ENCODE data around the gene FYN.
"Not testable (repeated sequence)": the region's sequence is repeated elsewhere in the genome, so short reads cannot be mapped to it uniquely, and the experiment has no call there.

Gene FYN

DNA sequence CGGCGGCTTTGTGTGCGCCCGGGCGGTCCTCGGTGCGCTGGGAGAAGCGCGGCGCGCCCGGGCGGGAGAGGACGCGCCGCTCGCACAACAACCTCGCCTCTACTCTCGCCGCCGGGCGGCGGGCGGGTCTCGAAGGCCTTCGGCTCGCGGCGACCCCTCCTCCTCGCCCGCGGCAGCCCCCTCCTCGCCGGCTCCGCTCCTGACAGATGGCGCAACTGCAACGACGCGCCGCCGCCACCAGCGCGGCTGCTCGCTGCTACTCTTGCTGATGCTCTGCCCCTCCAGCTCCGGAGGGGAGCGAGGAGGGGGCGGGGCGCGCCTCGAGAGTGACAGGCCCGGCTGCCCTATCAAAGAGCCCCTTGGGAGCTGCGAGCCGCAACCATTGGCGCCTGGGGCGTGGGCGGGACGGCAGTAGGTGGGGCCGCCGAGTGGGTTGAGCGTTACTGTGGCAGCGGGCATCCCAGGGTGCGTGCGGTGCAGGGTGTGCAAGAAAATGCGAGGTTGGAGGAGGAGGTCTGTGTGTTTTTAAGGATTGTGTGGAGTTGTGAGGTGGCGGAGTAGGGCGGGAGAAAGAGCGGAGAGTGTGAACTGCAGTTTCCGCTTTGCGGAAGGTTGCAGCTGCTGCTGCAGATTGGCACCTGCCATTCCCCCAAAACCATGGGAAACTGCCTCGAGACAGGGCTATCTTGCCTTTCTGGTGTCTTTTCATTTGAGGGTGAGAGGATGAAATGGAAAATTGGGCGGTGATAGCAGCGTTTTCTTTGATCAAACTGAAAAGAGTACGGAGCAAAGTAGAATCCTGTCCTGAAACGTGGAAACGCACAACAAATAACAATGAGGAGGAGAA, at the start of gene FYN:
Gene FYN, minus strand, starts transcription at position 275 of the 847 bp plus-strand sequence. CDS start 153,401 bp downstream, outside the sequence.
- DNase-seq (ENCODE audit: low read depth) = peak; percentile 74

DNA sequence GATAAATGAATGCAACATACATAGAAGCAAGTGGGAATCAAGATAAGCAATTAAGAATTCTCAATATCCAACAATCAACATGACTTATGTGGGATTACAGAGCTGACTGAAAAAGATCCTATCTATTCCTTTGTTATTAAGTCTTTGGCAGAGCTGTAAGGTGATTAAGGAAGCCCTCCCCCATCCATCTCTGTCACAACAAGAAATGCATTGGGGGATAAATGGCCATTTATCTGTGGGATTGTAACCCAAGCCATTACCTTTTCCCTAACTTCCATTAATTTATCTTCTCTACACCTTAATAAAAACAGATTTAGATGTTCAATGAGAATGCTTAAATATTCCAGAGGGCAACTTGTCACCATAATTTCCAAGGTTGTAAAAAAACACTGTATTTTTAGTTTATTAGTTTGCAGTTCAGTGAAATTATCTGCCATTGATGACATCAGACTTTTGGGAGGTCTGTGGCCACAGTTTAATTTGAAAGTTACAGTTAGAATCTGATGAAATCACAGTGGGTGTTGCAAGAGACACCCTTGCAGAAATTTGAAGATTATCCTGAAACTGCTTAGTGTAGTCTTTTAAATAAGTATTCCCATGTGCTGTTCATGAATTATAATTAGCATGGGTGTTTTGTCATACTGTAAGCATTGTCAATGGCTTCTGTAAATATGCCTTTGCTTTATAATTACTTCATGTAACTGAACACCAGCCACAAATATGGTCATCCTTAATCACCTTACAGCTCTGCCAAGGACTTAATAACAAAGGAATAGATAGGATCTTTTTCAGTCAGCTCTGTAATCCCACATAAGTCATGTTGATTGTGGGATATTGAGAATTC, 49.4 kb upstream of the FYN start:
- no peak for DNase-seq (ENCODE audit: low read depth)

DNA sequence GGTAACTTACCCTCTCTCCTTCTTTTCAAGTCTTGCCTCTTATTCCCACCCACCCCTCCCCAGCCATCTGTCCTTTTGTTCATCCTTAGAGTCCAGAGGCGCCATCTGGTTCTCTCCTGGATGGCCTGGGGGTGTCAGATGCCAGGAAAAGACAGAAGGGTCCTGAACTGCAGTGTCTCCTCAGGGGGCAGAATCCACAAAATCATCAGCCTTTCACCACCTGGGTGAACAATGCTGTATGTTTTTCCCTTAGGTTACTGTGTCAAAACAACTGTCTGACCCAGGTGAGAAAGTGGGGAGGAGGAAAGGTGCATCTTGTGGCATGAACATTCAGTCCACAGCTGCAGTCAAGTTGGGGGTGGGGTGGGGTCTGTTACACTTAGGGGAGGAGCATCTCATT, 47.9 kb upstream of the FYN start:
- no peak for DNase-seq (ENCODE audit: low read depth)

DNA sequence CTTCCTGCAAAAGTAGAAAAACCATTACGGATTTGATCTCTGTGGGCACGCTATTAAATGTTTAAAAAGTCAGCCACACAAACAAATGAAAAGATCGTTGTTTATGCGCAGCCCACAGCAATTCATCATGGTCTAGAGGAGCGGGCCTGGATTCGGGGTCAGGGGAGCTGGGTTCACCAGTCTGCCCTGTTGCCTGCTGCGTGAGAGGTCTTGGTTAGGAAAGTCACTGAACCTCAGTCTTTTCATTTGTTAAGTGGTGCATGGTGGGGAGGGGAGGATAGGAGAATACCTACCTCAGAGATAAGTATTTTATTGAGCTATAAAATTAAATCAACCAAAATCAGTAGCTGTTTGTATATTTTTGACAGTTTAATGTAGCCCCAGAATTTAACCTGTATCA, 47.3 kb upstream of the FYN start:
- DNase-seq (ENCODE audit: low read depth) = no peak

DNA sequence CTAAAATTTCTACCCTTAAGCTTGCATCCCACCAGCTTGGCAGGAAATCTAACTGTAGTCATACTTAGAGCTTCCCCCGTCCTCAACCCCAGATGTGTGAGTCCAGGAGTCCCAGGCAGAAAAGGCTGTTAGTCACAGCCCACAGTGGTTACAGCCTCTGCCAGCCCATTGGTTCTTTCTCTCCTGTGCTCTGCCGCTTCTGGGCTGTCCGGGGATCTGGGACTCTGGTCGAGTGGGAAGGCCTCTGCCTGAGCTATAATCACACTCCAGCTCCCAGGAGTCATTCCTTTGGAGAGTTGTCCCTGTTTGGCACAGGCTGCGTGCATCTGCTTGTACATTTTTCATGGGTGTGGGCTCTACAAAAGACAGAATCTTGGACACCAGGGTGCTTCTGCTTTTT, 45.6 kb upstream of the FYN start:
- DNase-seq (ENCODE audit: low read depth) = no peak

DNA sequence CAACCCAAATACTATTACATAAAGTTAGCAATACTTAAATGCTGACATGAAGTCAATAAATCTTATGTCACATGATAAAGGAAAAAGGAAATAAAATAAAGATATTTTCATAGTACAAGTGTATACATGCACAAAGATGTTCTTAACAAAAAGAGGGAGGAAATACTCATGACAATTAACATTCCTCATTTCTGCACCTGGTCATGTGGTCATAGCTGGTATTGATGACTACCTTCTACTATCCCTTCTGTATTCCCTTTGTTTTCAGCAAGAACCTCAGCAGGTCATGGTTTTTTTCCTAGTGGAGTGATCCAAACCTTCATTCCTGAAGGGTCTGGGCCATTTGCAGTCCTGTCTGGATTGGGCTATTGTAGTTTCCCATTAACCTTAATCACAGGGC, 43.5 kb upstream of the FYN start:
- DNase-seq (ENCODE audit: low read depth) = no peak

DNA sequence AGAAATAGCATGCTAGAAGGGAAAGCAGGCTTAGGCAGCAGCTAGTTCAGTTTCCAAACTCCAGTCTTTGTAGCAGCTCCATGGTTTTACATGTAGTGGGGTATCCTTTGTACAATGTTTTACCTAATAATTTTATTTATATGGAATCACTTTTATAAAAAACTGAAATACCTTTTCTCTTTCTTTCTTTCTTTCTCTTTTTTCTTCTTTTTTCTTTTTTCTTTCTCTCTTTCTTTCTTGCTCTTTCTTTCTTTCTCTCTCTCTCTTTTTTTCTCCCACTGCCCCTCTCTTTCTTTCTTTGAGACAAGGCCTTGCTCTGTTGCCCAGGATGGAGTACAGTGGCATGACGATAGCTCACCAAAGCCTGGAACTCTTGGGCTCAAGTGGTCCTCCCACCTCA, 41.4 kb upstream of the FYN start:
- no peak for DNase-seq (ENCODE audit: low read depth)

DNA sequence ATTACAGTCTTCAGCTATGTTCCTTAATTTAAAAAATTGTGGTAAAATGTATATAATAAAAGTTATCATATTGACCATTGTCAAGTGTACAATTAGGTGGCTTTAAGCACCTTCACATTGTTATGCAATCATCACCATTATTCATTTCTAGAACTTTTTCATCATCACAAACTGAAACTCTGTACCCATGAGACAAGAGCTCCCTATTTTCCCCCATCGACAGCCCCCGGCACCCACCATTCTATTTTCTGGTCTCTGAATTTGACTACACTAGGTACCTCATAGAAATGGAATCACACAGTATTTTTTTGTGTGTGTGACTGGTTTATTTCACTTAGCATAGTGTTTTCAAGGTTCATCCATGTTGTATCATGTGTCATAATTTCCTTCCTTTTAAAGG, 39.7 kb upstream of the FYN start:
- no peak for DNase-seq (ENCODE audit: low read depth)

DNA sequence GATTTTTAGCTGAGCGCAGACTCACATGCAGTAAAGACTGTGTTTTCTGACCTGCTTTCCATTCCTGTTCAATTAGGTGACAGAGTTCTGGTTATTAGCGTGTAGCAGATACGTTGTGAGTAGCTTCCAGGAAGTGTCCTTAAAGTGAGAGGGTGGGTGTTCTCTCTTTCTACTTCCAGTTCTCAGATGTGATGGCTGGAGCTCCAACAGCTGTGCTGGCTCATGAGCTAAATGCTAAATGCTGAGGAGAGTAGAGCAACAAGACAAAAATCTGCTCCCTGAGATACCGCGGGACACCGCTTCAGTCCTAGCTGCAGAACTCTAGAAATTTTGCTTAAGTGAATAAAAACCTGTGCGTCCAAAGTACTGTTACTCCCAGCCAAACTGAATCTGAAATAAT, 38.2 kb upstream of the FYN start:
- no peak for DNase-seq (ENCODE audit: low read depth)

DNA sequence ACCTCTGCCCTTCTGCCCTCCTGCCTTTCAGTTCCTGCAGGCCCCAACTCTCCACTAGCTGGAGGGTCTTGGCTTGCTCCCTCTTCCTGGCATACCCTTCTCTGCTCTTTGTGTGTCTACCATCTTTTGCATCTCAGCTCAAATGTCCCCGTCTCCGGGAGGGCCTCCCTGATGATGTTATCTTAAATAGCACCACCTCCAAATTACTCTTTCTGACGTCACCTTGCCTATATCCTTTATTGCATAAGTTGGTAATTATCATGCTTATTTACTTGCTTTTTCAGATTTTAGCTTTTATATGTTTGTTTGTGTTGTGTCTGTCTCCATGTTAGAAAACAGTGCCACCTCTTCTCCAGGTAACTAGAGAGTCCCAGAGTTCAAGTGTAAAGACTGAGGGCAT, 36.0 kb upstream of the FYN start:
- no peak for DNase-seq (ENCODE audit: low read depth)

DNA sequence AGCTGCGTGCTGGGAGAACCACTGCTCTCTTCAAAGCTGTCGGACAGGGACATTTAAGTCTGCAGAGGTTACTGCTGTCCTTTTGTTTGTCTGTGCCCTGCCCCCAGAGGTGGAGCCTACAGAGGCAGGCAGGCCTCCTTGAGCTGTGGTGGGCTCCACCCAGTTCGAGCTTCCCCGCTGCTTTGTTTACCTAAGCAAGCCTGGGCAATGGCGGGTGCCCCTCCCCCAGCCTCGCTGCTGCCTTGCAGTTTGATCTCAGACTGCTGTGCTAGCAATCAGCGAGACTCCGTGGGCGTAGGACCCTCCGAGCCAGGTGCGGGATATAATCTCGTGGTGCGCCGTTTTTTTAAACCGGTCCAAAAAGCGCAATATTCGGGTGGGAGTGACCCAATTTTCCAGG, 35.1 kb upstream of the FYN start:
- DNase-seq (ENCODE audit: low read depth) = not testable (repeated sequence)

DNA sequence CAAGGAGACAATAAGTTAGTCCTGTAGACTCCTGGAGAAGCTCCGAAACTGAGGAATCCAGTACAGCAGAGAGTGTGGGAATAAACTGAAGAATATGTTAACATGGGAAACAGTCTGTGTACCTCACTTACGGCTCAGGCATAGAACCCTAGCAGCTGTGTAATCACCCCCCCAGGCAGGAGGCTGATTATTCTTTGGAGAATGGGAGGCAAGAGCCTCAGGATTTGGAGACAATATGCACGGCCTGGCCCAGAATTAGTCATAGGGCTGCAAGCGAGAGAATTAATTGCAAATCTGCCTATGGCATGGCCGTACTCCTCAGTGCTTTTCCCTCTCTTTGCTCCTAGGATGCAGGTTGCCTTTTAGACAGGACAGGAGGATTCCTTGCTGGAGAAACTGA, 27.5 kb upstream of the FYN start:
- no peak for DNase-seq (ENCODE audit: low read depth)

DNA sequence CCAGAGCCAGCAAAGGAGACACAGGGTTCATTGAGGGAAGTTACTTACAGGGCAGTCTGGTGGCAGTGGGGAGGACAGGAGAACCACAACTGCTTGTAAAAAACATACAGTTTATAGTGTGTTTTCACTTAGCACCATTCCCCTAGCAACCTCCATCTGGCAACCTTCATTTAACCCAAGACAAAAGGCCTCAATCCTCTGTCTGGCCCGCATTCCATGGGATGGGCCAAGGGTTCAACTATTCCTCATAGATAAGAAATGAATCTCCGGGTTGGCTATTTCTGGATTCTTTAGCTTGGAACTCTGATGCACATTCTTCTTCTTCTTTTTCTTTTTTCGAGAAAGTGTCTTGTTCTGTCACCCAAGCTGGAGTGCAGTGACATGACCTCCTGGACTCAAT, 26.3 kb upstream of the FYN start:
- DNase-seq (ENCODE audit: low read depth) = no peak

DNA sequence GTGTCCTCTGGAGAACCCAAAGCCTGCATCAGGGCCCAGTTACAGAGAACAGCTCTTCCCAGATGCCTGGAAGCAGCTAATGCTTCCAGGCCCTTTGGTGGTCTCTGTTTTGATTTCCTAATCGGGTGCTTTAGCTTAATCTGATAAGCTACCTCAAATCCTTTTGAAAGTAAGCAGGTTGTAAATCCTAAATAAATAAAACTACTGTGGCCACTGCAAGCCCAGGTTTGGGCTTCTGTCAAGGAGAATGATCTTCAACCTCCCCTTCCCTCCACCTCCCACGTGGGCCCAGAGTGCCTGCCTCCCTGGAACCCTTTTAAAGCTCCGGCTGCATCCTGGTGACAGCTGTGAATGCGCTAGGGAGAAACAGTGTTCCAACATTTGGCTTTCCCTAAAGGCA, 25.2 kb upstream of the FYN start:
- DNase-seq (ENCODE audit: low read depth) = no peak

DNA sequence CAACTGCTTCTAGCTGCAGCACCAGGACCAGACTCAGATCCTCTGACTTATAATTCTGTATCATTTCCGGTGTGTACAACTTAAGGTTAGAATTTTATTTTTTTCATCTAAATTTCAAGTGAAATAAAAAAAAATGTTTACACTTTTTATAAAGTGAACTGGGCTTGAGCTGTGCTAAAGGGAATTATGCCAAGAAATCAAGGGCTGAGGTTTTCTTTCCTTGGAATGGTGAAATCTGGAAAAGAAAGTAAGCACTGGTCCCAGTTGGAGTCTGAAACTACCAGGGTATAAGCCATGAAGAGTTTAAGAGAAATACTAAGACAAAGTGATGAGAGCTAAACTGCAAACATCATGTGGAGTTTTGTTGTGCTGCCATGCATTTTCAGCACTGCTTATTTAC, 21.7 kb upstream of the FYN start:
- DNase-seq (ENCODE audit: low read depth) = no peak

DNA sequence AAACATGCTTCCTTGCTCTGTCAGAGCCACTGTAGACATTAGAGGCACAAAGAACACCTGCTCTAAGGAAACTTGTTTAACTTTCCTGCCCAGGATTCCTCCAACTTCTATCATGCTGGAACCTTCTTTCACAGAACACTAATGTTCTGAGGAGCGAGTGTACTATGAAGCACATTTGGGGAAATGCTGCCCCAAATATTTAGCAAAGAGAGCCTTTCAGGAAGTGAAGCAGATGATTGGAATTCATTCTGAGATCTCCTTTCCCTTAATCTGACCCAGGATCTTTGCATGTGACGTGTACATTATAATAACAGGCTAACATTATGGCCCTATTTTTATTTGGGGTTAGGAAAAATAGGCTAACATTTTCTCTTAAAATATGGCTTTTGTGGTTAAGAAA, 21.0 kb upstream of the FYN start:
- DNase-seq (ENCODE audit: low read depth) = peak; percentile 44

DNA sequence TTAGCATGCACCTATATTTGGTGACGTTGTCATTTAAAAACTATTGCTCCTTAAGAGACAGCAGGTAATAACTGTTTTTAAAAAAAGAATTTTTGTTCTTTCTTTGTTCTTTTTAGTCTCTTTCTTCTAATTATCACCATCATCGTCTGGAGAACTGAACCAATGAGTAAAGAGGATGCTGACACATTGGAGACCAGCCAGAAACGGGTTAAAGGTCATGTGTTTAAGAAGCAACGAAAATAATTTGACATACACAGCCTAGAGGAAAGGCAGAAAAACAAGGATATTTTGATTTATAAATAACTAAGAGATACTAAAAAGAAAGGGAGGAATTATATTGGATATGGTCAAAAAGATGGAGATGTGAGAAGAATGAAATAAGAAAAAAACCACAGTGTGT, 19.2 kb upstream of the FYN start:
- DNase-seq (ENCODE audit: low read depth) = no peak

DNA sequence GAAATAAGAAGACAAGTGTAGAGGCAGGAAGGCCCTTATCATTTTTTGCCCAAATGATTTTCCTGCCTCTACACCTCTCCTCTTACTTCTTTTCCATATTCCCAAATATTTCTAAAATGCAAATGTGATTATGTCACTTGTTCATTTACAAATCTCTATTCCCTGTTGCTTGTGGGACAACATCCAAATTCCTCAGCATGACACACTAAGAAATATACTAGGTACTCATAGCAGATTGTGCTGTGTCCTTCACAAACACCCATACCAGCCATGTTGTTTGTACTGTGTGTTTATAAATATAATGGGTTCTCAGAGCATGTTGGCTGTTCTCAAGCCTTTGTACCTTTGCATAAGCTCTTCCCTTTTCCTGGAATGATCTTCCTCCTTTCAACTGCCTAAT, 17.7 kb upstream of the FYN start:
- no peak for DNase-seq (ENCODE audit: low read depth)

DNA sequence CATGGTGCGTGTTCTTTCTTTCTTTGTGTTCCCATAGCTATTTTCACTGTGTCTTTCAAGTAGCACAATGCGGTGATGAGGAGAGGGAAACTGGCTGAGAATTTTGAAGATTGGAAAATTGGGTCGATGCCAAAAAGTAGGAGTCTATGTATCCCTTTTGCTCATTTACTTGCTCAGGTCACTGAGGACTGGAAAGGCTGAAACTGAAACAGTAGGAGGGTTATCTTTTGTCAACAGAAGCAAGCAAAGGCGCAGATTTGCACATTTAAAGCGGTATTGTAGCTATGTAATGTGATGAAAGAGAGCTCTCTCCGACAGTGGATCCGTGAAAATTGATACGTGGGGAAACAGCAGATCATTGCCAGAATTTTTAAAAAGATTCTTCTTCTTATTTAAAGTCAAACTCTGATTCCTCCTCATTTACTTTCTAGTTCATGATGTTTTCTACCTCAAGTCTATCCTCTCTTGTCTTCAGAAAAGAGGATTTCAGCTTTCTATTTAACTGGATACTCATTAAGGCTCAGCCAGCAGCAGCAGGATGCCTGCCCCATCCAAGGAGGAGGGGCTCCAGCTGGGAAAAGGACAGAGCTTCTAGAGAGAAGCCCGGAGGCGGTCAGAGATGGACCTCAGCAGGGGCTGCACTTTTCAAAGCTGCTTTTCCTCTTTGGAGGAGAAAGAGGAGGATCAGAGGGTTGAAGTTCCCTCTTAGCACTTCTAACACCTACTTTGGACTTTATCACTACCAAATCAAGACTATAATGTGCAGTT, 15.9 kb upstream of the FYN start:
- DNase-seq (ENCODE audit: low read depth) = no peak

DNA sequence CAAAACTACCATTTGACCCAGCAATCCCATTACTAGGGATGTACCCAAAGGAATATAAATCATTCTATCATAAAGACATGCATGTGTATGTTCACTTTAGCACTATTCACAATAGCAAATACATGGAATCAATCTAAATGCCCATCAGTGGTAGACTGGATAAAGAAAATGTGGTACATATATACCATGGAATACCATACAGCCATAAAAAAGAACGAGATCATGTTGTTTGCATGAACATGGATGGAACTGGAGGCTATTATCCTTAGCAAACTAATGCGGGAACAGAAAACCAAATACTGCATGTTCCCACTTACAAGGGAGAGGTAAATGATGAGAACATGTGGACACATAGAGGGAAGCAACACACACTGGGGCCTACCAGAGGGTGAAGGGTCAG, 13.5 kb upstream of the FYN start:
- not testable (repeated sequence) for DNase-seq (ENCODE audit: low read depth)

DNA sequence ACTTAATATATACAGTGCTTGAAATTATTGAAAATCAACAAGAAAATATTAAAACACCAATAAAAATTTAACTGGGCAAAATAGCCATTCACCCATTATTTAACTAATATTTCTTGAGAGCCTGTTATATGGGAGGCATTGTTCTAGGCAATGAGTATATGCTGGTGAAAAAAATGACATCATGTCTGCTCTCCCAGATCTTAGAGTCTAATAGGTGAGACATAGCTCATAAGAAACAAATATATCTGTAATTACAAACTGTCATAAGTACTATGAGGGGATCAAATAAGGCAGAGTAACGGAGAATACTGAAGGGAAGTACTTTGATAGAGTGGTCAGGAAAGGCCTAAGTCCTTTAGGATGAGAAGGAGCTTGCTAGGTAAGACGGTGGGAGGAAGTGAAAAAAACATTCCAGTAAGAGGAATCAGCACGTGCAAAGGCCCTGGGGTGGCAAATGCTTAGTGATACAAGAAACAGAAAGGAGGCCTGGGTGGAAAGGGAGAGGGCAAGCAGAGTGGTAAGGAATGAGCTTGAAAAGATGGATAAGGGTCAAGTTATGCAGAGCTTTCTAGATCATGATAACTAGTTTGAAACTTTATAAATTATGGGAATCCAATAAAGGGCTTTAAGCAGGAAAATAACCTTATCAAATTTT, 12.2 kb upstream of the FYN start:
- DNase-seq (ENCODE audit: low read depth) = no peak

DNA sequence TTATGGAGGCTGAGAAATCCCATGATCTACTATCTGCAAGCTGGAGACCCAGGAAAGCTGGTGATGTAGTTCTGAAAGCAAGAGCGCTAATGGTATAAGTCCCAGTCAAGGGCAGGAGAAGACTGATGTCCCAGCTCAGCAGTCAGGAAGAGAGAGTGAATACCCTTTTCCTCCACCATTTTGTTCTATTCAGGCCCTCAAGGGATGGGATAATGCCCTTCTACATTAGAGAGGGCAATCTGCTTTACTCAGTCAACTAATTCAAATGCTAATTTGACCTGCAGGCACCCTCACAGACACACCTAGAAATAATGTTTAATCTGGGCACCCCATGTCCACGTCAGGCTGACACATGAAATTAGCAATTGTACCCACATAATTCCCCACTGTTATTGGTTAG, 10.8 kb upstream of the FYN start:
- DNase-seq (ENCODE audit: low read depth) = no peak
